Testis (tissue), 2 donors: ENCODE measurements around the gene DHRS3.

Experiments used
- POLR2A ChIP-seq: fragments of 450-650 bp; IDR thresholded peaks from one replicate; pipeline ENCODE4 v1.6.1; 2017; ENCODE audit warnings: antibody characterized with exemption, mild to moderate bottlenecking, moderate library complexity
- TF ChIP-seq, protein P1 (sequence below), 3 experiments: fragments of 450-650 bp in 2 of 3; fragments of 200-600 bp in 1 of 3; sonication (generic) in 1 of 3; IDR thresholded peaks; one replicate each; pipeline ENCODE4 v1.5.1; 2016 to 2019; ENCODE audit warnings: antibody characterized with exemption in 3 of 3, mild to moderate bottlenecking in 2 of 3, moderate library complexity in 1 of 3

DNA sequence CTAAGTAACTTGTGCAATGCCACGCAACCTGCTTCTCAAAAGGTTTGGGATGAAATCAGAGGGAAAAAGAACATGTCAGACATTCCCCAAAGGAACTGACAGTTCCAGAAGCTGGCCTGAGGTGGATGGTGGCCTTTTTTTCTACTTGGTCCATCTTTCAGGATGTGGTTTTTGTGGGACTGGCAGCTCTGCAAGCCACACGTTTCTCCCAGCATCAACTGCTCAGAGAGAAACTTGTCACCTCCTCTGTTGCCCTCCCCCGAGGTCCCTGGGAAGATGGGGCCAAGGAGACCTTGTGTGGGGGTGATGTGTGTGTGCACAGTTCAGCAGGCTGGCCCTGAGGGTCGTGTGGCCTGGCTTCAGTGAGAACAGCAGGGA is 2.5 kb upstream of the DHRS3 start:
- TF ChIP-seq, protein P1, sequence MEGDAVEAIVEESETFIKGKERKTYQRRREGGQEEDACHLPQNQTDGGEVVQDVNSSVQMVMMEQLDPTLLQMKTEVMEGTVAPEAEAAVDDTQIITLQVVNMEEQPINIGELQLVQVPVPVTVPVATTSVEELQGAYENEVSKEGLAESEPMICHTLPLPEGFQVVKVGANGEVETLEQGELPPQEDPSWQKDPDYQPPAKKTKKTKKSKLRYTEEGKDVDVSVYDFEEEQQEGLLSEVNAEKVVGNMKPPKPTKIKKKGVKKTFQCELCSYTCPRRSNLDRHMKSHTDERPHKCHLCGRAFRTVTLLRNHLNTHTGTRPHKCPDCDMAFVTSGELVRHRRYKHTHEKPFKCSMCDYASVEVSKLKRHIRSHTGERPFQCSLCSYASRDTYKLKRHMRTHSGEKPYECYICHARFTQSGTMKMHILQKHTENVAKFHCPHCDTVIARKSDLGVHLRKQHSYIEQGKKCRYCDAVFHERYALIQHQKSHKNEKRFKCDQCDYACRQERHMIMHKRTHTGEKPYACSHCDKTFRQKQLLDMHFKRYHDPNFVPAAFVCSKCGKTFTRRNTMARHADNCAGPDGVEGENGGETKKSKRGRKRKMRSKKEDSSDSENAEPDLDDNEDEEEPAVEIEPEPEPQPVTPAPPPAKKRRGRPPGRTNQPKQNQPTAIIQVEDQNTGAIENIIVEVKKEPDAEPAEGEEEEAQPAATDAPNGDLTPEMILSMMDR (IDR thresholded peaks at IDR 0.05): no peak
- no peak for TF ChIP-seq POLR2A
